ENCODE results near the gene PRR12.

- TF ChIP-seq CTCF (conservative IDR thresholded peaks at IDR 0.05 in 1 of 2, IDR thresholded peaks at IDR 0.05 in 1 of 2; ENCODE audit: extremely low read depth in 1 of 2, insufficient read depth in 1 of 2, low read depth in 1 of 2, low read length in 2 of 2), result no peak
- no peak for TF ChIP-seq EZH2 (IDR thresholded peaks at IDR 0.05; ENCODE audit: borderline replicate concordance, low read length)
Measured at GRCh38 chr19:49645592-49645991, 54.6 kb downstream of the PRR12 start.
